Effector CD4-positive, alpha-beta T cell (primary cell): Measurements from ENCODE around the gene GRIN1.
A peak's percentile ranks its signal among the peaks of the same experiment; 100 is the strongest.
"Not testable (repeated sequence)": the region's sequence is repeated elsewhere in the genome, so short reads cannot be mapped to it uniquely, and the experiment has no call there.

Experiments
- DNase-seq: peaks from one replicate; pipeline ENCODE4 v3.0.0-alpha.2; 2020

Gene GRIN1

DNA sequence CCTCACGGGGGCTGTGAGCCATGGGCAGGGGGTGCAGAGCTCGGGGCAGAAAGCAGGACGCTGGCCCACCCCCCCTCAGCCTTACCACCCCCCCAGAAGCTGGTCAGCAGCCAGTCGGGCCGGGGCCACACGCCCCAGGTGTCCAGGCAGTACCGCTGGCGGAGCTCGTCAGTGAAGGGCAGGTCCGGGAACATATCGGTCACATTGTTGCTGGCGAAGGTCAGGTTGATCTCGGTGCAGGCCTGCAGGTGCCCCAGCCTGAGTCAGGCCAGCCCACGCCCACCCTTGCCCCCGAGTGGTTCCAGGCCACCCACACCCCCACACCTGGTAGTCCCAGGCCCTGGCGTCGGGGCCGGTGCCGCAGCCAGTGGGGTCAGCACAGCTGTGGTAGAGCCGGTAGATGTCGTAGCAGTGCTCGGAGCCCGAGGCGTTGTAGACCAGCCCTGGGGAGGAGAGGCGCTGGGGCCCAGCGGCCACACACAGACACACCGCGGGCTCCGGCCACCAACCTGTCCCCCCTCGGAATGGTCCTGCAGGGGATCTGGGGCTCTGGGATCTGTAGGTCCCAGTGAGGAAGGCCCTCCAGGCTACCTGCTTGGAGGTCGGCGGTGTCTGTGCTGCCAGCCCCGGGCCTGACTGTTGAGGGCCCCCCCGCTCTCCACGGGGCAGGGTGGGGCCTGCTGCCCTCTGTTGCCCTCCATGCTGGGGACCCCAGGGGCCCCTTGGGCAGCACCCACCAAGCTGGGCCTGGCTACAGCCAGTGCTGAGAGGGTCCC lies 27.0 kb upstream of the GRIN1 start:
- no peak for DNase-seq

DNA sequence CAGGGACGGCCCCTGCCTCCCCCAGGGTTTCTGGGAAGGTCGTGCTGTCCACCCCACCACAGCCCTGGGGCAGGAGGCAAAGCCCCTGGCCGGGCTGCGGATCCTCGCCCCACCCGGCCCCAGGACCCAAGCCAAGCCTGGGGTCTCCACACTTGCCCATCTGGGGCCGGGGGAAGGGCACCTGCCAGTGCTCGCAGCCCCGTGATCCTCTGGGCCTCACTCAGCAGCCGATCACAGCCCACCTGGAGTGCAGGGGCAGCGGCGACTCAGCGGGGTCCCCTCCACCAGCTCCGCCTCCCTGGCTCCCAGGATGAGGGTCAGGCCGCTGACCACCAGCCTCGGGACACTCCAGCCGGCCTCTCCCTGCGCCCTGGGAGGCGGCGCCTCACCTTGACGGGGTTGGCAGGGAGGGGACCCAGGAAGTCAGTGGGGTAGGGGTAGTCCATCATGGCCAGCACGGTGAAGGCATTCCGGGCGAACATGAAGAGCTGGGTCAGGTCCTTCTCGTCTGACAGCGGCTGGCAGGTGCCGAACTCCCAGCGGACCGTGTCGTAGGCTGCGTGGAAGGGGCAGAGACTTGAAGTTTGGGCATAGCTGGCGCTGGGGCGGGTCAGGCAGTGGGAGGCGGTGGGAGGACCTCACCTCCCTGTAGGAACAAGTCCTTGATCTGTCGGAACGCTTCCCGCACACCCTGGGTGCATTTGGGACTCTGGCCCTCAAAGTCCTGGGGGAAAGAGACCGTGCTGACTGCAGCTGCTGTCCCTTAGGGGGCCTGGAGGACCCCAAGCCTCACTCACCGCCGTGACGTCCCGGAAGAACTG lies 26.2 kb upstream of the GRIN1 start:
- DNase-seq, result no peak

DNA sequence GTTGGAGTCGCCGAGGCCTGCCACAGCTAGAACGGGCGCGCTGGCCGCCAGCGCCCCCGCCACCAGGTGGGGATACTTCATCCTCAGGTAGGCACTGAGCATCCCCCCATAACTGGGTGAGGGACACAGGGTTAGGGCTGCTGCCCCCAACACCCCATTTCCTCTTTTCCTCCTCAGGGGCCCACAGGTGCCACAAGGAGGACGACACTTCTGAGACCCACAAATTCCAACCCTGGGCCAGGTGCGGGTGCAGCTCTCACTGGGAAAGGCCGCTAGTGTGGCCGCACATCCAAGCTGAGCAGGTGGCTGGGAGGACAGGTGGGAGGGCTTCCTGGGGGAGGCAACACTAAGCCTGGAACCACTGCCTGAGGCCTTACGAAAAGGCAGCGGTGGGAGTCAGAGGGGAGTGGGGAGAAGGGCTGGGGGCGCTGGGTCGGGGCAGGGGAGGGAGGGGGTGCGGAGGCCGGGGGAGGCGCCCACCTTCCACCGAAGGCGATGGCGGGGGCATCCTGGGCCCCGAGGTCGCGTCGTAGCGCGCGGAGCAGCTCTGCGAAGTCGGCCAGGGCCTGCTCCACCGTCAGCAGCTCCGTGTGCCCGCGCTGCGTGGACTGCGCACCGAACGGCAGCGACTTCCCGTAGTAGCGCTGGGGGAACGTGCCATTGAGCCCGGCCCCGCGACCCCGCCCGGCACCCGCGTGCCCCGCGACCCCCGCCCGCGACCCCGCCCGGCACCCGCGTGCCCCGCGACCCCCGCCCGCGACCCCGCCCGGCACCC lies 25.4 kb upstream of the GRIN1 start:
- DNase-seq, result no peak

DNA sequence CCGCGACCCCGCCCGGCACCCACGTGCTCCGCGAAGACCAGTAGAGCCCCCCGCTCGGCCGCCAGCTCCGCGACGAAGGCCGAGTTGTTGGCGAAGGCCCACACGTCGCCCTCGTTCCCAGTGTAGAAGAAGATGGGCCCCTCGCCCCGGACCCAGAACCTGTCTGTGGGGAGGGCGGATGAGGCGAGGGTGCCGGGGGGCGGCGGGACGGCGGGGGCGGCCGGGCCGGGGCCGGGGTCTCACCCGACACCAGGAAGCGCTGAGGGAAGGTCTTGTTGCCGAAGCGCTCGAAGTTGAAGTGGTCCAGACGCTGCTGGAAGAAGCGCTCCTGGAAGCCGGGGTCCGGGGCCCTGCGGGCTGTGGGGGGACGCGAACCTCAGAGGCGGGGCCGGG lies 24.7 kb upstream of the GRIN1 start:
- DNase-seq, result no peak

DNA sequence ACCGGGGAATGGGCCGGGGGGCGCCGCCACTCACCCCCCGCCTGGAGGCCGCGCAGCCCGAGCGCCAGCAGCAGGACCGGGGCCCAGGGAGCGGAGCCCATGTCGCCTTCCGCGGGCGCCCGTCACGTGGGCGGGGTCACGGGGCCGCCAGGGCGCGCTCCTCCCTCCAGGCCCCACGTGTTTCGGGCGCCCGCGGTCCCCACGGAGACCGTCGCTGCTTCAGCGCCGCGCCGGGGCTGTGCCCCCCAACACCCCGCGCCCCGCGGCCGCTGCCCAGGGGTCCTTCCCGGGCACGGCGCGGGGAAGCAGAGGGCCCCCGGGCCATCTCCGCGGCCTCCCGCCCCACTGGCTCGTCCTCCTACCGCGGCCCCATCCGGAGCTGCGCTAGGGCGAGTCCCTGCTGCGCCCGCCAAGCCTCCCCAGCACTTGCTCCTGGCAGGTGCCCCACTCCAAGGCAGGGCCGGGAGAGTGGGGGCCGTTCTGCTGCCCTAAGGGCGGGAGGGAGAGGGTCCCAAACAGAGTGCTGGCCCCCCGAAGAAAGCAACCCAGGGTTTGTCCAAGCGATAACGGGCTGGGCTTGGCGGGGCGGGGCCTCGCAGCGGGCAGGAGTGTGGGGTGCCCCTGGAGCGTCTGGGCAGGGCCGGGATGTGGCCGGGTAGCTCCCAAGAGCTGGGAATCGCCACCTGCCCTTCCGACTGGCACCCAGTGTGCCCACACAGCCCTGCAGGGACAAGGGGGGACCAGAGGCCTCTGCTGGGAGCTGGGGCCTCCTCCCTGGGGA lies 24.2 kb upstream of the GRIN1 start, which contains the start of gene DPP7:
TSS of gene DPP7 (minus strand) at position 121 of the 781 bp plus-strand sequence. CDS start at position 101, 20 bp downstream.
- peak; percentile 75 for DNase-seq

DNA sequence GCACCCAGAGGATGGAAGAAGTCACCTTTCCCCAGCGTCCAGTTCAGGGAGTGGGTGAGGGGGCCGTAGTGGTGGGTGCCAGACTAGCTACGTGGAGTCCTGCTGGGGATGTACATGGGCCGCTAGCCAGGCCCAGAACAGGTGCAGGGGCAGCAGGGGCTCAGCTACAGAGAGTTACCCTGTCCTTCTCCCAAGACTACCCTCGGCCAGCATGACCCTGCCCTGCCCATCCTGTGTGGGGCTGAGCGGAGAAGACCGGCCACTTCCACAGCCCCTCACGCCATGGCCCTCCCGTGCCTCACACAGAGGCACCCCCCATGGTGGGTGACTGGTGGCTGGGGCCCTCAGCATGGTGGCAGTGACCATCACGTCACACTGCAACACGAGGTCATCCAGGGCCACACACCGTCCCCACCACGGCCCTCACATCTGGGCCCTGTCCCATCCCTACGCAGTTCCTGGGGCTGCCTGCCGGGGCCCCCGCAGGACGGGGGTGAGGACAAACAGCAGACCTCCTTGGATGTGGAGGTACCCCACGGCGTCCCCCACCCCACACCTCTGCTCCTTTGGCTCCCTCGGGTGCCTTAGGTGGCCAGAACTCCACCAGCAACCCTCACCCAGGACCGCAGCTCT lies 23.4 kb upstream of the GRIN1 start:
- no peak for DNase-seq

DNA sequence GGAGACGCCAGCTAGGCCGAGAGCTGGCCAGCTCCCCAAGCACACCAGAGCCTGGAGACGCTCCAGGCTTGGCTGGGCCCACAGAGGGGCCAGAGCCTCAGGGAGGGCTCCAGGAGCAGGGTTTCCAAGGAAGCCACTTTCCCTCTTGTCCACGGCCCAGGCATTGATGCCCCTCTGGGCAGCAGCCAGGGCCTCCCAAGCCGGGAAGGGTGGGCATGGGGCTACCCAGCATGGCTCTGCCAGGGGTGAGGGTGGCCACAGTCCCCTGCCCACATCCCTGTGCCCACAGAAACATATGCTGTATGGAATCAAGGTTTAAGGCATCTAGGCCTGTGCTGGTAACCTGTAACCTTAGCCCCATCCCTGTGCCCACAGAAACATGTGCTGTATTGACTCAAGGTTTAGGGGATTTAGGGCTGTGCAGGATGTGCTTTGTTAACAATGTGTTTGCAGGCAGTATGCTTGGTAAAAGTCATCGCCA lies 22.9 kb upstream of the GRIN1 start:
- no peak for DNase-seq

DNA sequence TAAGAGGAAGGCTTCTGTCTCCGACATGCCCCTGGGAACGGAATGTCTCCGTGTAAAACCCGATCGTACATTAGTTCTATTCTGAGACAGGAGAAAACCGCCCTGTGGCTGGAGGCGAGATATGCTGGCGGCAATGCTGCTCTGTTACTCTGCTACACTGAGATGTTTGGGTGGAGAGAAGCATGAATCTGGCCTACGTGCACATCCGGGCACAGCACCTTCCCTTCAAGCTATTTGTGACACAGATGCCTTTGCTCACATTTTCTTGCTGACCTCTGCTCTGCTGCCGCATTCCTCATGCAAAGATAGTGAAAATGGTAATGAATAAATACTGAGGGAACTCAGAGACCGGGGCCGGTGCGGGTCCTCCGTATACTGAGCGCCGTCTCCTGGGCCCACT lies 22.2 kb upstream of the GRIN1 start:
- no peak for DNase-seq

DNA sequence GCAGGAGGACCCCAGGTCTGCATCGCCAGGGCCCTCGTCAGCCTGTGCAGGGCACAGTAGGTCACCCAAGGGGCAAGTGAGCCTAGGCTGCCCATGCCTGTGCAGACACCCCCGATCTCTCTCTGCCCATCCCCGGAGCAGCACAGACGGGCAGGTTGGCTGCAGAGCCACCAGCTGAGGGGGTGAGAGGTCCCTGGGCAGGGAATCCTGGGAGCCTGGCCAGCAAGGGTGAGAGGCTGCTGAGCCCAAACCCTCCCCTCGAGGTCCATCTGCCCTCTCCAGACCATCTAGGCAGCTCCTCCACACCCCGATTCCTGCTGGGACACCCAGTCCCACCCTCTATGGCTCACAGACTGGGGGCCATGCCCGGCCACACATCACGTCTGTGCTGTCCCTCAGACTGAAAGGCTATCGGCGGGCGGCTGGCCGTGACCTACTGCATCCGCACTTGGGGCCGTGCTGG lies 21.7 kb upstream of the GRIN1 start:
- no peak for DNase-seq

DNA sequence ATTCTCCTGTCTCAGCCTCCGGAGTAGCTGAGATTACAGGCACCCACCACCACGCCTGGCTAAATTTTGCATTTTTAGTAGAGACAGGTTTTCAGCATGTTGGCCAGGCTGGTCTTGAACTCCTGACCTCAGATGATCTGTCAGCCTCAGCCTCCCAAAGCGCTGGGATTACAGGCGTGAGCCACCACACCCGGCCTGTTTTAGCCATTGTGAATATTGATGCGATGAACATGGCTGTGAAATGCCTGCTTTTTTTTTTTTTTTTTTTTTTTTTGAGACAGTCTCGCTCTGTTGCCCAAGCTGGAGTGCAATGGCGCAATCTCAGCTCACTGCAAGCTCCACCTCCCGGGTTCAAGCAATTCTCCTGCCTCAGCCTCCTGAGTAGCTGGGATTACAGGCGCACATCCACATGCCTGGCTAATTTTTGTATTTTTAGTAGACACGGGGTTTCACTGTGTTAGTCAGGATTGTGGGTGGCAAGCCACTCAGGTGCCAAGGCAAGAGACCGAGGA lies 20.8 kb upstream of the GRIN1 start:
- not testable (repeated sequence) for DNase-seq

DNA sequence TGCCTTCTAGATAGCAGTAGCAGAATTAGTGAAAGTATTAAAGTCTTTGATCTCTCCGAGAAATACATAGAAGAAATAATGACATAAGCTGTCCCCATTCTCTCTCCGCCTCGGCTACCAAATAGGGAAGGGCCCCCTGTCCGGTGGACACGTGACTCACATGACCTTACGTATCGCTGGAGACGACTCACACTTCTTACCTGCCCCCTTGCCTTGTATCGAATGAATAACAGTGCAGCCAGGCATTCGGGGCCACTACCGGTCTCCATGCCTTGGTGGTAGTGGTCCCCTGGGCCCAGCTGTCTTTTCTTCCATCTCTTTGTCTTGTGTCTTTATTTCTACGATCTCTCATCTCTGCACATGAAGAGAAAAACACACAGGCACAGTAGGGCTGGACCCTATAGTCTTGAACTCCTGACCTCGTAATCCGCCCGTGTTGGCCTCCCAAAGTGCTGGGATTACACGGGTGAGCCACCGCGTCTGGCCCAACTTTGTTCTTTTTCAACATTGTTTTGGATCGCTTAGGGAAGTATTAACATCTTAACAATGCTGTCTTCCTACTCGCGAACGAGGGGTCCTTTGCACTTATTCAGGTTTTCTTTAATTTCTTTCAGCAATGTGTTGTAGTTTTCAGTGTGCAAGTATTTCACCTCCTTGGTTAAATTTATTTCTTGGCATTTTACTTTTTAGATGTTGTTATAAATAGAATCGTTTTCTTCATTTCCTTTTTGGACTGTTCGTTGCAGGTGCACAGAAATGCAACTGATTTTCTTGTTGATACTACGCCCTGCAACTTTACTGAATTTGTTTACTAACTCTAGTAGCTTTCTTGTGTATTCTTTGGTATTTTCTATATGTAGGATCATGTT lies 16.8 kb upstream of the GRIN1 start:
- DNase-seq, result not testable (repeated sequence)

DNA sequence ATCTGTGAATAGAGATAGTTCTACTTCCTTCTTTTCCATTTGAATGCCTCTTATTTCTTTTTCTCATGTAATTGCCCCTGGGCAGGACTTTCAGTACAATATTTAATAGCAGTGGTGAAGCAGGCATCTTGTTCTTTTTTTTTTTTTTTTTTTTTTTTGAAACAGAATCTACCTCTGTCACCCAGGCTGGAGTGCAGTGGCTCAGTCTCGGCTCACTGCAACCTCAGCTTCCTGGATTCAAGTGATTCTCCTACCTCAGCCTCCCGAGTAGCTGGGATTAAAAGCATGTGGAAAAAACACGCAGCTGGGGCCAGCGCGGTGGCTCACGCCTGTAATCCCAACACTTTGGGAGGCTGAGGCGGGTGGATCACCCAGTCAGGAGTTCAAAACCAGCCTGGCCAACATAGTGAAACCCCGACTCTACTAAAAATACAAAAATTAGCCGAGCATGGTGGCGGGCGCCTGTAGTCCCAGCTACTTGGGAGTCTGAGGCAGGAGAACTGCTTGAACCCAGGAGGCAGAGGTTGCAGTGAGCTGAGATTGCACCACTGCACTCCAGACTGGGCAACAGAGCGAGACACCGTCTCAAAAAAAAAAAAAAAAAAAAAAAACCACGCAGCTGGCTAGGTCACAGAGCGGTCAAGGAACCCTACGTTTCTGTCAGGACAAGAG lies 16.0 kb upstream of the GRIN1 start:
- not testable (repeated sequence) for DNase-seq

DNA sequence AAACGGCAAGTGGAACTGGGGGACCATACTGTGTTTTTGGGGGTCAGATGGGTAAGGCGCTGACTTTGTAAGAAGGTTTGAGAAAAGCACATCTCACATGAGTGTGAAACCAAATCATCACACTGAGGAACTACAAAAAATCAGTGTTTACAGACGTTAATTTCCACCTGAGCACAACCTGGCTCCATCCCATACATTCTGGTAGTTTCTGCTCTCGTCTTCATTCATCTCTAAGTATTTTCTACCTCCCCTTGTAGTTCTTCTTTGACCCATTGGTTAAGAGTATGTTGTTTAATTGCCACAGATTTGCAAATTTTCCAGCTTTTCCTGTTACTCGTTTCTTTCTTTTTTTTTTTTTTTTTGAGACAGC lies 15.5 kb upstream of the GRIN1 start:
- DNase-seq, result no peak

DNA sequence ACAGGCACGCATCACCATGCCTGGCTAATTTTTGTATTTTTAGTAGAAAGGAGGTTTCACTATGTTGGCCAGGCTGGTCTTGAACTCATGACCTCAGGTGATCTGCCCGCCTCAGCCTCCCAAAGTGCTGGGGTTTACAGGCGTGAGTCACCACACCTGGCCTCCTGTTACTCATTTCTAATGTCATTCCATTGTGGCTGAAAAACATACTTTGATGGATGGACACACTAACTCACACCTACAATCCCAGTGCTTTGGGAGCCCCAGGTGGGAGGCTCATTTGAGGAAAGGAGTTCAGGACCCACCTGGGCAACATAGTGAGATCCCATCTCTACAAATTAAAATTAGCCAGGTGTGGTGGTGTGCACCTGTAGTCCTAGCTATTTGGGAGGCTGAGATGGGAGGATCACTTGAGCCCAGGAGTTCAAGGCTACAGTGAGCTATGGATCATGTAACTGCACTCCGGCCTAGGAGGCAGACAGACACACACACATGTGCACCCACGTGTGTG lies 14.9 kb upstream of the GRIN1 start:
- DNase-seq, result not testable (repeated sequence)

DNA sequence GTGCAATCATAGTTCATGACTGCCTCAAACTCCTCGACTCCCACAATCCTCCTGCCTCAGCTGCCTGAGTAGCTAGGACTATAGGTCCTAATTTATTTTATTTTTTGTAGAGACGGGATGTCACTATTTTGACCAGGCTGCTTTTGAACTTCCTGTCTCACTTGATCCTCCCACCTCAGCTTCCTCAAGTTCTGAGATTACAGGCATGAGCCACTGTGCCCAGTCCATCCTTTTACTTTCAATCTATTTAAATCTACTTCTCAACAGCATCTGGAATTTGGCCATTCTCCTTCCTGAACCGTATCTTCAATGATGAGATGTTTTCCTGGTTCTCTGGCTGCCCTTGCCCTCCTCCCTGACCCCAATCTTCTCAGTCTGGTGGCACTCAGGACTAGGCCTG lies 12.2 kb upstream of the GRIN1 start:
- DNase-seq, result no peak

DNA sequence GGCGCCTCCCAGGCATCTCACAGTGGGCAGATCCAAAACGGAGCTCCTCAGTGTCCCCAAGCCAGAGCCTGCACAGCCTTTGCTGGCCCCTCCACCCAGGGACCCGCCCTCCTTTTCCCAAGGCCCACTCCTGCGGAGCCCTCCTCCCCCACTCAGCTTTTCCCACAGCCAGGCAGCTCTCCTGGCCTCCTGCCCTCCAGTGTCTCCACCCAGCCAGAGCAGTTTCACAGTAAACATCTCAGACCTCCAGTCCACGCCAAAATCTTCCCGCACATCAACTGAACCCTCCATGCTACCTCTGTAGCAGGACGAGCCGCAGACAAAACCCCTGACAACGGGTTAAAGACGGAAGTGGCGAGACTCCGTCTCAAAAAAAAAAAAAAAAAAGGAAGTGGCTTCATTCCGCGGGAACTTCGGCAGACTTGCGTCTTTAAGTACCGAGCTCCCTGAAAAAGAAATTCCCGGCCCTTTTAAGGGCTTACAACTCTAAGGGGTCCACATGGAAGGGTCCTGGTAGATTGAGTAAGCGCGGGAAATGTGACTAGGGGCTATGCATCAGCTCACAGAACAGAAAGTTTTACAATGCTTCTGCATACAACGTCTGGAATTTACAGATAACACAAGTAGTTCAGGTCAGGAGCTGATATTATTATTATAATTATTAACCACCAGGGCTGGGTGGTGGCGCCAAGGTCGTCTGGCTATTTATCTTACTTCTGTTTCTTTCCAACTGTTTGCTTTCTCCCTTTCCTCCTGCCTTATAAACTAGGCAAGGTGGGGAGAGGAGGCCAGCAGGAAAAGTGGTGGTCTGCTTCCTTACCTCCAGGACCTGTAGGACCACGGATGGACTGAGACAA lies 11.4 kb upstream of the GRIN1 start:
- peak; percentile 18 for DNase-seq

DNA sequence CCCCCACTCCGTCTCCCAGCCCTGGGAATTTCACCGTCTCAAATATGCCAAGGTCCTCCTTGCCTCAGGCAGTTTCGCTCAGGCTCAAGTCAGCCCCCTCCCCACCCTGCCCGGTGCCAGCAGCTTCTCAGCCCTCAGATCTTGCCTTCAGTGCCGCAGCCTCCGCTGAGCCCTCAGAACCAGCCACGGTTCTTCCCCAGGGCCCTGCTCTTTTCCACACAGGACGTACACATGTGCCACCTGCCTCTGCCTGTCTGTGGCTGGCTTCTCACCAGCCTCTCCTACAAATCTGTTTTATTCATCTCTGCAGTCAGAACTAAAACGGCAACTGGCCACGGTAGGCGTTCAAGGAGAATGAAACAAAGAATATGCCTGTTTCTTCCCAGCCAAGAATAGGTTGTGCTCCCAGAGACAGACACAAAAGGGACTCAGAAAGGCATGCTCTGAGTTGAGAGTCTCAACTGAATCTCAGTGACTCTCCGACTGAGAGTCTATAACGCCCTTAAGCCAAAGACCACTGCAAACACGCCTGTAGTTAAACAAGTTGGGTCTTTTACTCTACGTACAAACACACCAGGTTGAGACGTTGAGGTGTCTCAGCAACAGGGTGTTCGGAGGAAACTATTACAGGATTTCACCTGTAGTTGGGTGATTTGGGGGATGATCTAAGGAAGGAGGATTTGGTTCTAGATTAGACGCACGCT lies 10.6 kb upstream of the GRIN1 start:
- DNase-seq, result no peak

DNA sequence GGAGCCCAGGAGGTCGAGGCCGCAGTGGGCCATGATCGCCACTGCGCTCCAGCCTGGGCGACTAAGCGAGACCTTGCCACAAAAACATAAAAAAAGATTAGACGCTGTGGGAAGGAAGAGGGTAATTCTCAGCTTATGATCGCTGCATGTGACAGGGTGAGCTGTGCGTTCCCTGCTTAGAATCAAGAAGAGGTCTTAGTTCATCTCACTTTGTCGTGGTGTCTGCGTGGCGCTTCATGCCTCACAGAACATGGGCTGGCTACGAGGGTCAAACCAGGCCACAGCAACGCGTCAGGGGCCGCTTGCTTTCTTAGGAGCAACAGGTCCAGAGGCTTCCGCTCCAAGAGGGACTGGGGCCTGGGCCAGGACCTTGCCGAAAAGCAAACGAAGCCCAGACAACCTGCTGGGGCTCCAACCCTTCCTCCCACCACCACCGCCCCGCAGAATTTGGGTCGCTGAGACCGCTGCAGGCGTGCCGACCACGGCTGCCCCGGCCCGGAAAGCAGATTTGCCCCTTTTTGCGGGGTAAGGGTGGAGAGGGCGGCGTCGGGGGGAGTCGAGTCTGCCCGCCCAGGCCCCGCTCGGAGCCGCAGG lies 10.0 kb upstream of the GRIN1 start:
- DNase-seq, result no peak
